Epithelial cell of proximal tubule (primary cell): ENCODE measurements around the gene AADAC. TPM values are rescaled to one million over a fixed set of nuclear protein-coding genes. Genes with fewer than 3 reads are reported as not detected.
"Not testable (repeated sequence)": the region's sequence is repeated elsewhere in the genome, so short reads cannot be mapped to it uniquely, and the experiment has no call there.

Experiments
- DNase-seq: peaks from one replicate; pipeline ENCODE4 v3.0.0-alpha.2; 2011; ENCODE audit warnings: low read depth
- H3K4me3 ChIP-seq: 2 replicates; pipeline ENCODE4 v1.5.1; 2011; ENCODE audit warnings: low read depth, mild to moderate bottlenecking, low read length
- CTCF ChIP-seq: conservative IDR thresholded peaks from 2 replicates; pipeline ENCODE4 v1.5.1; 2012; ENCODE audit warnings: low read depth, mild to moderate bottlenecking, low read length
- total RNA-seq: library from RNA; depleted of rRNA; stranded (reverse); fragments of >200 nt; gene quantifications from 2 replicates; pipeline ENCODE4 v1.2.3, GENCODE V29; 2015

The AADAC gene
- total RNA-seq, 1 donor from 2014 or later, result 0.29 TPM

- DNase-seq, result no peak
Observed at GRCh38 chr3:151795276-151795675, 18.6 kb upstream of the AADAC start.

GRCh38 chr3:151796105-151796680, 17.7 kb upstream of the AADAC start:
- DNase-seq, result no peak
- no peak overlapping the region for H3K4me3 ChIP-seq
- no peak for TF ChIP-seq CTCF

More at GRCh38 chr3:151795276-151795675, 18.6 kb upstream of the AADAC start:
- no peak for TF ChIP-seq CTCF
- H3K4me3 ChIP-seq, result no peak overlapping the region

- no peak for TF ChIP-seq CTCF
- no peak overlapping the region for H3K4me3 ChIP-seq
- DNase-seq, result no peak
Observed at GRCh38 chr3:151798466-151798865, 15.4 kb upstream of the AADAC start.

- no peak overlapping the region for H3K4me3 ChIP-seq
- DNase-seq, result no peak
- no peak for TF ChIP-seq CTCF
Observed at GRCh38 chr3:151800431-151800830, 13.5 kb upstream of the AADAC start.

GRCh38 chr3:151804267-151804666, 9.6 kb upstream of the AADAC start:
- no peak overlapping the region for H3K4me3 ChIP-seq
- no peak for TF ChIP-seq CTCF
- no peak for DNase-seq

GRCh38 chr3:151806838-151807237, 7.1 kb upstream of the AADAC start:
- H3K4me3 ChIP-seq, result no peak overlapping the region
- no peak for TF ChIP-seq CTCF
- no peak for DNase-seq

- H3K4me3 ChIP-seq, DNase-seq: not testable (repeated sequence)
Observed at GRCh38 chr3:151808926-151809325, 5.0 kb upstream of the AADAC start.

- H3K4me3 ChIP-seq, result no peak overlapping the region
- DNase-seq, result no peak
- TF ChIP-seq CTCF, result no peak
Observed at GRCh38 chr3:151811474-151811873, 2.4 kb upstream of the AADAC start.
